Stimulated activated CD8-positive, alpha-beta memory T cell treated with anti-CD3 and anti-CD28 coated beads, Interleukin-4, amount 100 ng/mL, for 4 hours (primary cell): Measurements from ENCODE around the gene DHRS13.
A peak's percentile ranks its signal among the peaks of the same experiment; 100 is the strongest.

Experiments
- DNase-seq, 2 donors: peaks; one replicate each; pipeline ENCODE4 v3.0.0-alpha.2; 2020; ENCODE audit warnings: low read depth in 2 of 2, low spot score in 1 of 2

Gene DHRS13

GRCh38 chr17:28902819-28903545 lies at the start of gene DHRS13:
TSS of gene DHRS13 (minus strand) at chr17:28903079. CDS start at chr17:28902944, 135 bp downstream.
- DNase-seq: peak; percentile 73 to 84

- peak; percentile 84 to 92 for DNase-seq
Observed at GRCh38 chr17:28951991-28952975, 49.4 kb upstream of the DHRS13 start.

- peak; percentile 99 to 100 for DNase-seq
Observed at GRCh38 chr17:28951428-28951990, 48.6 kb upstream of the DHRS13 start, which contains the start of gene PHF12. TSS of gene PHF12 (minus strand) at chr17:28951518. CDS start at chr17:28950960, 558 bp downstream.

- no peak for DNase-seq
Observed at GRCh38 chr17:28950752-28951427, 48.0 kb upstream of the DHRS13 start.

- DNase-seq: no peak
Observed at GRCh38 chr17:28950017-28950751, 47.3 kb upstream of the DHRS13 start.

GRCh38 chr17:28949185-28950016 lies 46.5 kb upstream of the DHRS13 start:
- no peak for DNase-seq

GRCh38 chr17:28948873-28949184 lies 46.0 kb upstream of the DHRS13 start:
- no peak for DNase-seq

- DNase-seq: no peak
Observed at GRCh38 chr17:28948342-28948741, 45.5 kb upstream of the DHRS13 start.

GRCh38 chr17:28947639-28948038 lies 44.8 kb upstream of the DHRS13 start:
- DNase-seq: no peak

- no peak for DNase-seq
Observed at GRCh38 chr17:28946239-28946638, 43.4 kb upstream of the DHRS13 start.

- DNase-seq: no peak
Observed at GRCh38 chr17:28944862-28945741, 42.2 kb upstream of the DHRS13 start.

- DNase-seq: no peak
Observed at GRCh38 chr17:28944343-28944742, 41.5 kb upstream of the DHRS13 start.

GRCh38 chr17:28942925-28943324 lies 40.0 kb upstream of the DHRS13 start:
- no peak for DNase-seq

GRCh38 chr17:28941251-28941650 lies 38.4 kb upstream of the DHRS13 start:
- DNase-seq: no peak

GRCh38 chr17:28940675-28941074 lies 37.8 kb upstream of the DHRS13 start:
- DNase-seq: no peak

- no peak for DNase-seq
Observed at GRCh38 chr17:28940142-28940541, 37.3 kb upstream of the DHRS13 start.

GRCh38 chr17:28938552-28938951 lies 35.7 kb upstream of the DHRS13 start:
- DNase-seq: no peak

- no peak for DNase-seq
Observed at GRCh38 chr17:28937044-28937729, 34.3 kb upstream of the DHRS13 start.
